8988T (cell line): ENCODE data around the gene NPHS1.
"Not testable (repeated sequence)": the region's sequence is repeated elsewhere in the genome, so short reads cannot be mapped to it uniquely, and the experiment has no call there.

ENCODE experiments used
- DNase-seq: peaks from one replicate; pipeline ENCODE4 v3.0.0; 2011

Gene NPHS1

GRCh38 chr19:35846038-35846668 lies 6.2 kb downstream of the NPHS1 start:
- peak; percentile 84 for DNase-seq

DNA sequence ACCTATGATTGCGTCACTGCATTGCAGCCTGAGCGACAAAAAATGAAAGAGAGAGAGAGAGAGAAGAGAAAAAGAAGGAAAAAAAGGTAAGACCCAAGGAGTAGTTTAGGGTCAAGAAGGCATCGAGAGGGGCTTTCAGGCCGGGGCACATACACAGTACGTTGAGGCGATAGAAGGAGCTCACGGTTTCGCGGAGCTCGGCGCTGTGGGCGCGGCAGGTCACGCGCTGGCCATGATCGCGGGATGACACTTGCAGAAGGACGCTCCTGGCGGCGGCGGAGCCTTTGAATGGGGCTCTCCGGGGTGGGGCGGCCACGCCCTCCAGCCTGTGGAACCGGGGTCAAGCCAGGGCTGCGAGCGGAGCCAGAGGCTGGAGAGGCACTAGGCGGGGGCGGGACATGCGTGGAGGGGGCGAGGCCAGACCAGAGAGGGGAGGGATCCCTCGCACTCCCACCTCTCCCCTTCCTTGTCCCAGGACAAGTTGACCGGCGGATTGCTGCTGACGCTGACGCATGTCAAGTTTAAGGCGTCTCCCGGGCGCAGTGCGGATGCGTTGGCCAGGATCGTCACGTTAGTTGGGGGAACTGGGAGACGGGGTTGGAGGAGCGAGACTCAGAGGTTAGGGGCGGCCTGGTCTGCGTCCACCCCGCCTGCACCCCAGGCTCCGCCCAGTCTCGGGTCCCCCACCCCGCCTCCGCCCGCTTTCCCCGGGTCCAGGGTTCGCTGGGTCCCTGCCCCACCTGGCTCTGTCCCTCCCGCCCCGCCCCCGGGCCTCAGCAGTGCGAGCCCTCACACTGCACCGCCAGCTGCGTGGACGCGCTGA lies 6.9 kb downstream of the NPHS1 start:
- peak; percentile 90 for DNase-seq

DNA sequence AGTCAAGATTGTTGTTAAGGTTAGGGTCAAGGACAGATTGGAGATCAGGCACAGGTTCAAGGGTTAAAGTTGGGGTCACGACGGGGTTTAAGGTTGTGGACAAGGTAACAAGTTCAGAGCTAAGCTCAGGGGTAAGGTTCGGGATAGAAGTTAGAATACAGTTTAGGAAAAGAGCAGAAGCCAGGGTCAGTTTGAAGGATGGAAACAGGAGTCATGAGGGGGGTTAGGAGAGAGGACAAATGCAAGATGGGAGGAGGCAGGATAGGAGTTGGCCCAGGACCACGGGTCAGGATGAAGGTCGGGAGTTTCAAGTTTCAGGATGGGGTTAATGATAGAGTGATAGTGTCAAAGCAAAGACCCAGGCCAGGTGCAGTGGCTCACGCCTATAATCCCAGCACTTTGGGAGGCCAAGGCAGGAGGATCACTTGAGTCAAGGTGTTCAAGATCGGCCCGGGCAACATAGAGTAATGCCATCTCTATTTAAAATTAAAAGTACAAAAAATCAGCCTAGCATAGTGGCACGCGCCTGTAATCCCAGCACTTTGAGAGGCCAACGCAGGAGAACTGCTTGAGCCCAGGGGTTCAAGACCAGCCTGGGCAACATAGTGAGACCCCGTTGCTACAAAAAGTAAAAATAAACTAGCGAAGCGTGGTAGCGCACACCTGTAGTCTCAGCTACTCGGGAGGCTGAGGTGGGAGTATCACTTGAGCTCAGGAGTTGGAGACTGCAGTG lies 7.7 kb downstream of the NPHS1 start:
- DNase-seq = no peak

DNA sequence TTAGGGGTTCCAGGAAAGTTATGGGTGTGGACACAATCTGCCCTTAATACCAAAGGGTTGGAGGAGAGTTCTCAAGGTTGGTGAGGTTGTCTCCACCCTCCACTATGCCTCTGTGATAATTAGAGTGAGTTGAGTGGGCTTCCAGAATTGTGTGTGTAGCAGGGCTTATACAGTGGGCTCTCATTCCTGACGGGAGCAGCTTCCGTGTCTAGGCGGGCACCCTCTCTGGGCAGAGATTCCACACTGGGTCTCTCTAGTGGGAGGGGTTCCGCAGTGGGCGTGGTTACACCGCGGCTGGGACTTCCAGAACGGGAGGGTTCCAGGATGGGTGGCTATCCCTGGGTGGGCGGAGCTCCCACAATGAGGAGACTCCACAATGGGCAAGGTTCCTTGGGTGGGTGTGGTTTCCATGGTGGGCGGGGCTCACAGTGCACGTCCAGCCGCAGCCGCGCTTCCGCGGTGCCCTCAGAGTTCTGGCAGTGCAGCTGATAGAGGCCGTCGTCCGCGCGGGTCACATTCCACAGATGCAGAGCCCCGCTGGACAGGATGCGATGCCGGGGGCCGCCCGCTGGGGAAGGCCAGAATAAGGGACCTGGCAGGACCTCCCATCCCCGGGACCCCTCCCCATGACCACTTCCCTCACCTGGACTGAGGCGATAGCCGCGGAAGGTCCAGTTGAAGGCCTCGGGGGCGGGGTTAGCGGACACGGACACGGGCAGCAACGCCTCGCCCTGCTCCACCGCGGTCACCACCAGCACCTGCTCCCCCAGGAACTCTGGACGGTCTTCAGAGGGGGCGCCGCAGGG lies 8.4 kb downstream of the NPHS1 start:
- no peak for DNase-seq

GRCh38 chr19:35842666-35843272 lies 9.5 kb downstream of the NPHS1 start:
- no peak for DNase-seq

- DNase-seq = no peak
These were observed 10.2 kb downstream of the NPHS1 start for GRCh38 chr19:35841961-35842595.

DNA sequence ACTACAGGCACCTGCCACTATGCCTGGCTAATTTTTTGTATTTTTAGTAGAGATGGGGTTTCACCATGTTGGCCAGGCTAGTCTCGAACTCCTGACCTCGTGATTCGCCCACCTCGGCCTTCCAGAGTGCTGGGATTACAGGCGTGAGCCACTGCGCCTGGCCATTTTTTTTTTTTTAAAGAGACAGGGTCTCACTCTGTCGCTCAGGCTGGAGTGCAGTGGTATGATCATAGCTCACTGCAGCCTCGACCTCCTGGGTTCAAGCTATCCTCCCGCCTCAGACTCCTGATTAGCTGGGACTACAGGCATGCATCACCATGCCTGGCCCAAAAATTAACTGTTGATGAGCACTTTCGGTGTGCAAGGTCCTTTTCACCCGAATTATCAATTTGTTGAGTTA lies 16.2 kb downstream of the NPHS1 start:
- DNase-seq = not testable (repeated sequence)

GRCh38 chr19:35833972-35834371 lies 18.3 kb downstream of the NPHS1 start:
- no peak for DNase-seq

DNA sequence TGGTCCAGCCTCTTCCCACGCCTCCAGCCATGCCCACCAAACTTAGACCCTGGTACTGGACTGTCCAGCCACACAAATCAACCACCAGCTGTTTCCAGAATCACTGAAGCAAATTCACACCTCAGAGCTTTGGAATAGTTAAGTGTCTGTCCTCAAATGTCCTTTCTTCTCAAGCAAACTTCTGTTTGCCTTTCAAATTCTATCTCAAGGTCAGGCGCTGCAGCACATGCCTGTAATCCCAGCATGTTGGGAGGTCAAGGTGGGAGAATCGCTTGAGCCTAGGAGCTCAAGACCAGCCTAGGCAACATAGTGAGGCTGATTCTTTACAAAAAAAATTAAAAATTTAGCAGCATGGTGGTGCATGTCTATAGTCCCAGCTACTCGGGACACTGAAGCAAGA lies 20.2 kb downstream of the NPHS1 start:
- no peak for DNase-seq

- no peak for DNase-seq
These were observed 21.3 kb downstream of the NPHS1 start for GRCh38 chr19:35830986-35831385.

DNA sequence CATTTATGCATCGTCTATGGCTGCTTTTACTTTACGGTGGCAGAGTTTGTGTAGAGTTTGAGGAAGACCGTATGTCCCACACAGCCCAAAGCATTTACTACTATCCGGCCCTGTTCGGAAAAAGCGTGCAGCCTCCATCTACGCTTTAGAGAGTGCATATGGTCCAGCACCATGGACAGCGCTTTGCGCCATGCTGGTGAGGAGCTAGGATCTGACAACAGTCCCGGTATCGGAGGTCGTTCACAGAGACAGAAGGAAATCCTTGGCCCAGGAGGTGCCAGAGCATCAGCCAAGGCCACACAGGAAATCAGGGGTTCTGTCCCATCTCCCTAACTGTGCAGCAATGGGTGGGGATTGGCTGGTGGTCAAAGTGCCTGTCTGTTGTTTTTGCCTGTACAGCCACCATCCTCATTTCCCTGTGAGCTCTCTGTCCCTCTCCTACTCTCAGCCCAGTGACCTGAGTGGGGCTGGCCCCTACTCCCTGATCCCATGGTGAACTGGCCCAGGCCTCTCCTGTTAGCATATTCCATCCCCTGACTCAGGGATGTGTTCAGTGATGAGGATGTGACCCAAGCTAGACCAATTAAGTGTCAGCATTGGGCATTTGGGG lies 23.5 kb downstream of the NPHS1 start:
- no peak for DNase-seq

DNA sequence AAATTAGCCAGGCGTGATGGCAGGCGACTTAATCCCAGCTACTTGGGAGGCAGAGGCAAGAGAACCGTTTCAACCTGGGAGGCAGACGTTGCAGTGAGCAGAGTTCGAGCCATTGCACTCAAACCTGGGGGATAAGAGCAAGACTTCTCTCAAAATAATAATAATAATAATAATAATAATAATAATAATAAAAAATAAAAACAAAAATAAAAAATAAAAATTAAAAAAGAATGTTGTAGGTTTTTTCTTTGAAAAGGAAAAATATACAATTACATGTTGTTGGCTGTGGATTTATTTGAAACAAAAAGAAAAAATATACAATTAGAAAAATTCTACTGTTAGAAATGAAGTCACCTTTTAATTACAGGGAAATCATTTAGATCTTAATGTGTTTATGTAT lies 28.2 kb downstream of the NPHS1 start:
- no peak for DNase-seq

GRCh38 chr19:35822579-35822978 lies 29.7 kb downstream of the NPHS1 start:
- DNase-seq = no peak

DNA sequence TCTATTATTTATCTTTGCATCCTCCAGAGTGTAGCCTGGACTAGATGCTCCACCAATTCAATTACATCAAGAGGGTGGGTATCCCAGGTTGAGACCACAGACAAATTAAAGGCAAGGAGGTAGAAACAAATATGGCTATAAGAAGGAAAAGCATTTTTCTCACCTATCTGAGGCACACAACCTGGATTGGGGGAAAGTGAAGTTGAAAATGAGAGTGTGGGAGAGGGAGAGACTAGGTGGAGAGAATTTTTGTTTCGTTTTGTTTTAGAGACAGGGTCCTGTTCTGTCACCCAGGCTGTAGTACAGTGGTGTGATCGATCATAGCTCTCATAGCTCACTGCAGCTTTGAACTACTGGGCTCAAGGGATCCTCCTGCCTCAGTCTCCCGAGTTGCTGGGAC lies 33.9 kb downstream of the NPHS1 start:
- no peak for DNase-seq

GRCh38 chr19:35816846-35817245 lies 35.5 kb downstream of the NPHS1 start:
- DNase-seq = no peak

DNA sequence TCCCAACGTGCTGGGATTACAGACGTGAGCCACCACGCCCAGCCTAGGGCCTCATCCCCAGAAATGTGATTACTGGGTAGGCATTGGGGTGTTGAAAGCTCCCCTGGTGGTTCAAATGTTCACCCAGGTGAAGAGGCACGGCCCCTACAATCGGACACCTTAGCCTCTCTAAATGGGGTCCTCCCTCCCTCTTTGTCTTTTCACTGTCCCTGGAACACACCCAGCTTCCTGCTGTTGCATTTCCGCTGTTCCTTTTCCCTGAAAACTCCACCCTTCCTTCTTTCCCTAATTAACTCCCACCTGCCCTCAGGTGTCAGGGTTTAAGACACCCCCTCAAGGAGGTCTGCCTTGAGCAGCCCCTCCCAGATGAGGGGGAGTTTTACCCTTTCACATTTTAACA lies 36.0 kb downstream of the NPHS1 start:
- DNase-seq = no peak

DNA sequence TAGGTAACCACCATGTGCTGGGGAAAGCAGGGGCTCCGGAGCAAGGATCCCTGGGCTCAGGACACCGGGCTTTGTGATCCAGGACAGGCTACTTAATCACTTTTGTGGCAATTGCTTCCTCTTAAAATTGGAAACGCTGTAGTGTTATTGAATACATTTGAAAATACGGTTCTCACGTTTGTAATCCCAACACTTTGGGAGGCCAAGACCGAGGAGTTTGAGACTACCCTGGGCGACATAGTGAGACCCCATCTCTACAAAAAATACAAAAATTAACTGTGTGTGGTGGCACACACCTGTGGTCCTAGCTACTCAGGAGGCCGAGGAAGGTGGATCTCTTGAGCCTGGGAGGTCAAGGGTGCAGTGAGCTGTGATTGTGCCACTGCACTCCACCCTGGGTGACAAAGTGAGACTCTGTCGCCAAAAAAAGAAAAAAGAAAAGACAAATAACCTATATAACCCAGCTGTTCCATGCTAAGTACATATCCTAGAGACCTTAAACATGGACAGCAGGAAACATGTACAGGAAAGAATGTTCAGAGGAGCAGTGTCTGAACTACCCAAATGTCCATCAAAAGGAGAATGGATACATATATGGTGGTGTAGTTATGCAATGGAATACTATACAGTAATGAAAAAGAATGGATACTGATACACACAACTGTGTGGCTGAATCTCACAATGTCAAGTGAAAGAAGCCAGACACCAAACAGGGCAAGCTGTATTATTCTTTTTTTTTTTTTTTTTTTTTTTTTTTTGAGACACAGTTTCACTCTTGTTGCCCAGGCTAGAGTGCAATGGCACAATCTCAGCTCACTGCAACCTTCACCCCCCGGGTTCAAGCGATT lies 39.0 kb downstream of the NPHS1 start:
- no peak for DNase-seq

DNA sequence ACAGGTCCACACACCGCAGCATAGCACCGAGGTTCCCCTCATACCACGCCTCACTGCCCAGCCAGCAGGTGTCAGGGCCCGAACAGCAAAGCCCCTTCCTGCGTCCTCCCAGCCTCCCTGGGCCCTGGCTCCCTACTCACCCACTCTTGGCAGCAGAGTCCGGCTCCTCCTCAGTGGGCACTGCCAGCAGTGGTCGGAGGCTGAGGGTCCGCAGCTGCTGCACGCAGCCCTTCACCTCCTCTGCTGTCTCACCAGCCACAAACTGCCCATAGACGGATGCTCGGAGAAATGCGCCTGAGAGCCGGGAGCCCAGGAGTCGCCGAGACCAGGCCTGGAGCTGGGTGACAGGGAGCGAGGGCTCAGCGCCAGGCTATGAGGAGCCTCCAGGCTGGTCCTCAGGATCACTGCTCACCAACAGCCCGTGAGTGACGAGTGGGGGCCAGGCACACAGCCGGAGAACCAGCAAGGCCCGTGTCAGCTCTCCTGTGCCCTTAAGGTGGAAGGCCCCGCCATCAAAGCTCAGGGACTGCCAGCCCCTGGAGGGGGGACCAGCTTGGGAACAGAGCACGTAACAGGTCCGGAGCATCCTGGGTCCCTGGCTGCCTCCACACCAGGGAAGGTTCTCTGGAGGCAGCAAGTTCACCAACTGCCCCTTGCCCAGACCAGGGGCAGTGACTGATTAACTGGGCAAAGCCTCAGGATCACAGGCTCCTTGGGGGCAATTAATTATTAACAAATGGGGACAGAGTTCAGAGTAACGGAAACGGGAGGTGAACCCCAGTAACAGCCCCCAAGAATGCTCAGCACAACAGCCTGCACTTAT lies 39.9 kb downstream of the NPHS1 start, which contains the start of gene PRODH2:
PRODH2 (minus strand) TSS at position 626 of the 823 bp plus-strand sequence; CDS start at position 586, 40 bp downstream.
- no peak for DNase-seq
